ENCODE measurements around the gene TCEAL9. TPM values are rescaled to one million over a fixed set of nuclear protein-coding genes. Genes with fewer than 3 reads are reported as not detected.

TCEAL9 gene
- total RNA-seq, 1 donor from 2014 or later = 28.6 TPM

DNA sequence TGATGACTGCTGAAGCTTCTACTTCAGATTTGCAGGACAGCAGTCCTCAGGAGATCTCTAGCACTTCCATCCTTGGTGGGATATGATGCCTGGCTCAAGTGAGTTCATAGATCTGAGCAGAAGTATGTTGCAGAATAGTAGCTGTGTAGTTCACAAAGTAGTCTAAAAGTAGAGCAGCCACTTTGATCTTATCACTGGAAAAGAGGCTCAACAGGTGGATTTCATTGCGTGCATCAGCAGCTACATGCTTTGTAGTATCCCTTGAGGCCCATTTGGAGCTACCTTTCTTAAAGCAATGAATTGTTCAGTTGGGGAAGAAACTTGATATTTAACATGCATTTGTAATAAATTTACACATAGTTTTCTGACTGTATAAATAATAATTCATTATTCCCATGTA is 50.0 kb downstream of the TCEAL9 start:
- intact Hi-C loops (cut with DNase I) = no loop called here
- DNase-seq (ENCODE audit: low spot score) = no peak

DNA sequence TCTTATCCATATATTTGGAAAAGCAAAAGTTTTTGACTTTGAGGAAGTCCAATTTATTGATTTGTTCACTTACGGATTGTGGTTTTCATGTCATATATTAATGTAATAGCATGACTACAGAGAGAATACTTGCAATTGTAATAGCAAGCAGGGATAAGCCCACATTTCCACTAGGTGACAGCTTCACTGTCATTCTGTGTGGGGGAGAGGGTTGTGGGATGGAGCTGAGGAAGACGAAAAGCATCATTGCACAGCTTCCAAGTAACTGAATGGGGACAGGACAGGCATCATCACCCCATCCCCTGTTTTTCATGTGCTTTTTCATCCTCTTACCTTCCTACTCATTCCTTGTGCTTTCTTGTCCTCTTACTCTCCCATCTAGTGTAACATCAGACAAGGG is 51.5 kb downstream of the TCEAL9 start:
- intact Hi-C loops (cut with DNase I) = no loop called here

More for the DNA sequence above, 51.5 kb downstream of the TCEAL9 start:
- no peak for DNase-seq (ENCODE audit: low spot score)

Other genes with a start within 250 kb of the TCEAL9 start
- gene BEX4, start 141.4 kb upstream of the TCEAL9 start, total RNA-seq = 34.3 TPM
- 51.6 TPM for gene TCEAL8, start 101.4 kb upstream of the TCEAL9 start, total RNA-seq
- gene TCEAL5, start 79.8 kb upstream of the TCEAL9 start, total RNA-seq = 0.67 TPM
- gene BEX2, start 45.5 kb upstream of the TCEAL9 start, total RNA-seq = 1.5 TPM
- 6.4 TPM for gene TCEAL7, start 26.3 kb upstream of the TCEAL9 start, total RNA-seq
- 80.2 TPM for gene BEX3, start 20.0 kb downstream of the TCEAL9 start, total RNA-seq
- 0.32 TPM for gene RAB40A, start 163.0 kb downstream of the TCEAL9 start, total RNA-seq
- gene TCEAL4, start 229.0 kb downstream of the TCEAL9 start, total RNA-seq = 68.0 TPM

Measured in cardiac septum (tissue), 1 donor.